ENCODE data around the gene PPHLN1. TPM values are rescaled to one million over a fixed set of nuclear protein-coding genes. Genes with fewer than 3 reads are reported as not detected.
"Not testable (repeated sequence)": the region's sequence is repeated elsewhere in the genome, so short reads cannot be mapped to it uniquely, and the experiment has no call there.

The PPHLN1 gene
- polyA plus RNA-seq, 3 donors, result 40.7 to 74.8 (median 68.7) TPM

DNA sequence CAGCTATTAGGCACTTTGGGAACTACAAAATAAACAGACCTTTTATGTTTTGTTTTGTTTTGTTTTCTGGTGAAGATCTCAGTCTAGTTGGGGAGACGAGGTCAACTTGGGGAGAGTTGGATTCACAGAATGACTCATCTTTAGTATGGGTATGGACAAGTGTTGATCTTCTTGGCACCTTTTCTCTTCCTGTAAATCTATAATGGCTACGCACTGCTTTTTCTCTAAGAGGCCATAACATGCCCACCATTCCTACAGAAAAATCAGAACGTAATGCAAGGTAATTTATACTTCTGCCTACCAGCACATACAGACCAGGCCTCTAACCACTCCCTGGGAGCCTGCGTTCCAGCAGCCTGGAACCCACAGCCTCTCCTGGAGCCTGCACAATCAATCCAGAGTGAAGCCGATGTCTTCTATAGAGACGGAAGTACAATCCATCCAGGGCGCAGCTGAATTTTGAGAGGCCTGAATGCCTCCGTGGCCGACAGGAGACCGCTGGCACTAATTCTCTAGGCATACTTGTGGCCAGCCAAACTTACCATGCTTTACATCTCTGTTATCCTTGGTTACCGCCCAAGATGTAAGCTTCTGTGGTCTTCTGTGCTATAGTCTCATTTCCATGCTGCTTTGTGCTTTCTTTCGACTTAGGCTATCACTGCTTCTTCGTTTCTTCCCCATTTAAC is 717 bp downstream of the PPHLN1 start:
- H2AFZ ChIP-seq (ENCODE audit: insufficient read depth, low read depth, low read length, poor library complexity, severe bottlenecking), result peak overlapping the region; percentile 94
- H3K4me3 ChIP-seq (replicated peaks in 1 of 3; ENCODE audit: low read depth in 2 of 3, low read length in 3 of 3), result peak overlapping the region; percentile 85 to 94 (median 92)
- H3K27ac ChIP-seq (ENCODE audit: low read depth in 1 of 2, low read length in 2 of 2), result peak overlapping the region; percentile 79 to 87
- Mint-ChIP-seq H3K36me3 (peaks cover 10 to 17% of the 10 kb centered on the region in 2 donors), H3K4me3 (peak overlapping the region; percentile 95 to 97), H3K27me3 (ENCODE audit: low read depth in 3 of 3) (no peaks in the 10 kb centered on the region), H3K9me3 (no peaks in the 10 kb centered on the region), H3K27ac (peak overlapping the region; percentile 89 to 97 (median 96)), H3K4me1 (peaks cover 40% of the 10 kb centered on the region)
- peaks cover 24 to 33% of the 10 kb centered on the region in 2 donors for H3K4me1 ChIP-seq (ENCODE audit: control insufficient read depth in 1 of 2, insufficient read depth in 2 of 2, low read length in 2 of 2)
- WGBS (ENCODE audit: insufficient coverage), result 16% methylated on average over 12 of the region's 13 CpGs
- H3K9me3 ChIP-seq (replicated peaks in 1 of 2; ENCODE audit: control insufficient read depth in 1 of 2, insufficient read depth in 1 of 2, low read length in 2 of 2), result no peaks in the 10 kb centered on the region
- peak overlapping the region; percentile 81 for H3K9ac ChIP-seq (ENCODE audit: insufficient read depth, low read length, poor library complexity, severe bottlenecking)
- TF ChIP-seq, protein P1, sequence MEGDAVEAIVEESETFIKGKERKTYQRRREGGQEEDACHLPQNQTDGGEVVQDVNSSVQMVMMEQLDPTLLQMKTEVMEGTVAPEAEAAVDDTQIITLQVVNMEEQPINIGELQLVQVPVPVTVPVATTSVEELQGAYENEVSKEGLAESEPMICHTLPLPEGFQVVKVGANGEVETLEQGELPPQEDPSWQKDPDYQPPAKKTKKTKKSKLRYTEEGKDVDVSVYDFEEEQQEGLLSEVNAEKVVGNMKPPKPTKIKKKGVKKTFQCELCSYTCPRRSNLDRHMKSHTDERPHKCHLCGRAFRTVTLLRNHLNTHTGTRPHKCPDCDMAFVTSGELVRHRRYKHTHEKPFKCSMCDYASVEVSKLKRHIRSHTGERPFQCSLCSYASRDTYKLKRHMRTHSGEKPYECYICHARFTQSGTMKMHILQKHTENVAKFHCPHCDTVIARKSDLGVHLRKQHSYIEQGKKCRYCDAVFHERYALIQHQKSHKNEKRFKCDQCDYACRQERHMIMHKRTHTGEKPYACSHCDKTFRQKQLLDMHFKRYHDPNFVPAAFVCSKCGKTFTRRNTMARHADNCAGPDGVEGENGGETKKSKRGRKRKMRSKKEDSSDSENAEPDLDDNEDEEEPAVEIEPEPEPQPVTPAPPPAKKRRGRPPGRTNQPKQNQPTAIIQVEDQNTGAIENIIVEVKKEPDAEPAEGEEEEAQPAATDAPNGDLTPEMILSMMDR (IDR thresholded peaks at IDR 0.05), result no peak
- DNase-seq, result peak; percentile 8 to 37 (median 36)
- H3K4me2 ChIP-seq (replicated peaks; ENCODE audit: extremely low read depth, low read length, poor library complexity, severe bottlenecking), result peak overlapping the region; percentile 85
- H3K79me2 ChIP-seq (ENCODE audit: insufficient read depth, low read length), result peaks cover 67% of the 10 kb centered on the region
- intact Hi-C loops (cut with micrococcal nuclease), result loop anchor here (5.0 to 10.0 kb wide), 2 partner anchors 89 to 182 kb away; partner anchors contain the start of genes YAF2 (in 2 of the 2) and GXYLT1 (in 1 of the 2)
- H4K20me1 ChIP-seq (ENCODE audit: insufficient read depth, low read length), result peaks cover 21% of the 10 kb centered on the region
- H3K36me3 ChIP-seq (replicated peaks in 1 of 2; ENCODE audit: control insufficient read depth in 1 of 2, insufficient read depth in 2 of 2, low read length in 2 of 2), result peaks cover 2 to 13% of the 10 kb centered on the region in 2 donors
- no peaks in the 10 kb centered on the region for H3K27me3 ChIP-seq (ENCODE audit: control insufficient read depth in 2 of 2, insufficient read depth in 2 of 2, low read length in 2 of 2)

DNA sequence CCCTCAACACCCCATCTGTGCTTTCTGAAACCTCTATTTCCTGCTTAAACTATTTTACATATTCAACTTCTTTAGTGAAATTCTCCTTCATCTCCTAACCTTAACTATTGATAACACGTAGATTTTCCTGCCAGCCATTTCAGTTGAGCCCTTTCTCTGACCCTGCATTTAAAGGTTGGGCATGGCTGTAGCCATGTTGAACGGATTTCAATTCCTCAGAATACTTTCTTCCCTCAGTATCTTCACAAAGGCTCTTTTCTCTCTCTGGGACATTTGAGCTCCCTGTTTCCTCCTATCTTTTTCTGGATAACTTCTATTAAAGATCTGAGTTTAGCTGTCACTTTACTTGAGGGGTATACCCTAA is 1.2 kb downstream of the PPHLN1 start:
- no peaks in the 10 kb centered on the region for H3K9me3 ChIP-seq (replicated peaks in 1 of 2; ENCODE audit: control insufficient read depth in 1 of 2, insufficient read depth in 1 of 2, low read length in 2 of 2)
- peak overlapping the region; percentile 85 for H3K4me2 ChIP-seq (replicated peaks; ENCODE audit: extremely low read depth, low read length, poor library complexity, severe bottlenecking)
- peak overlapping the region; percentile 95 to 97 for H3K4me3 Mint-ChIP-seq
- peak overlapping the region; percentile 94 for H2AFZ ChIP-seq (ENCODE audit: insufficient read depth, low read depth, low read length, poor library complexity, severe bottlenecking)
- peak overlapping the region; percentile 89 to 97 (median 96) for H3K27ac Mint-ChIP-seq
- WGBS (ENCODE audit: insufficient coverage), result 30% methylated on average over 1 of the region's 2 CpGs
- H3K27ac ChIP-seq (ENCODE audit: low read depth in 1 of 2, low read length in 2 of 2), result peak overlapping the region in 1 of 2 donors; percentile 87
- H3K79me2 ChIP-seq (ENCODE audit: insufficient read depth, low read length), result peaks cover 73% of the 10 kb centered on the region
- peaks cover 45% of the 10 kb centered on the region for H3K4me1 Mint-ChIP-seq
- no peak for DNase-seq
- intact Hi-C loops (cut with micrococcal nuclease), result loop anchor here (5.0 to 10.0 kb wide), 2 partner anchors 90 to 182 kb away; partner anchors contain the start of genes YAF2 (in 2 of the 2) and GXYLT1 (in 1 of the 2)
- no peaks in the 10 kb centered on the region for H3K27me3 Mint-ChIP-seq (ENCODE audit: low read depth in 3 of 3)
- no peaks in the 10 kb centered on the region for H3K27me3 ChIP-seq (ENCODE audit: control insufficient read depth in 2 of 2, insufficient read depth in 2 of 2, low read length in 2 of 2)
- H3K36me3 ChIP-seq (replicated peaks in 1 of 2; ENCODE audit: control insufficient read depth in 1 of 2, insufficient read depth in 2 of 2, low read length in 2 of 2), result peaks cover 2 to 13% of the 10 kb centered on the region in 2 donors
- peak overlapping the region; percentile 85 to 94 (median 92) for H3K4me3 ChIP-seq (replicated peaks in 1 of 3; ENCODE audit: low read depth in 2 of 3, low read length in 3 of 3)
- no peaks in the 10 kb centered on the region for H3K9me3 Mint-ChIP-seq
- H3K36me3 Mint-ChIP-seq, result peaks cover 9 to 15% of the 10 kb centered on the region in 2 donors
- H3K4me1 ChIP-seq (ENCODE audit: control insufficient read depth in 1 of 2, insufficient read depth in 2 of 2, low read length in 2 of 2), result peaks cover 24 to 33% of the 10 kb centered on the region in 2 donors
- H3K9ac ChIP-seq (ENCODE audit: insufficient read depth, low read length, poor library complexity, severe bottlenecking), result peak overlapping the region; percentile 81
- TF ChIP-seq, protein P1 (IDR thresholded peaks at IDR 0.05), result no peak
- H4K20me1 ChIP-seq (ENCODE audit: insufficient read depth, low read length), result peaks cover 26% of the 10 kb centered on the region

DNA sequence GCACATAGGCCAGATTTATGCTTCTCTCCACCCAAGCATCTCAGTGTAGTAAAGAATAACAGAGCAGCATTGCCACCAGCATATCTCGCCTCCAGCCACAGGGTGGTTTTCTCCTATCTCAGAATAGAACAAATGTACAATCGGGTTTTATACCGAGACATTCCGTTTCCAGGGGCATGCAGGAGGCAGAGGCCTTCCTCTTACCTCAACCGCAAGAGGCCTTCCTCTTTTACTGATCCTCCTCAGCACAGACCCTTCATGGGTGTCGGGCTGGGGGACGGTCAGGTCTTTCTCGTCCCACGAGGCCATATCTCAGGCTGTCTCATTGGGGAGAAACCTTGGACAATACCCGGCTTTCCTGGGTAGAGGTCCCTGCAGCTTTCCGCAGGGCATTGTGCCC is 4.1 kb downstream of the PPHLN1 start:
- H3K4me1 Mint-ChIP-seq, result peaks cover 53% of the 10 kb centered on the region
- intact Hi-C loops (cut with micrococcal nuclease), result loop anchor here (5.0 to 10.0 kb wide), 2 partner anchors 198 to 1055 kb away; no protein-coding TSS in a partner anchor
- Histone ChIP-seq H4K20me1 (ENCODE audit: insufficient read depth, low read length) (peaks cover 53% of the 10 kb centered on the region), H3K4me1 (ENCODE audit: control insufficient read depth in 1 of 2, insufficient read depth in 2 of 2, low read length in 2 of 2) (peaks cover 24 to 35% of the 10 kb centered on the region in 2 donors), H3K79me2 (ENCODE audit: insufficient read depth, low read length) (peaks cover 98% of the 10 kb centered on the region)
- not testable (repeated sequence) for H2AFZ ChIP-seq (ENCODE audit: insufficient read depth, low read depth, low read length, poor library complexity, severe bottlenecking); H3K9ac ChIP-seq (ENCODE audit: insufficient read depth, low read length, poor library complexity, severe bottlenecking); H3K27me3 ChIP-seq (ENCODE audit: control insufficient read depth in 2 of 2, insufficient read depth in 2 of 2, low read length in 2 of 2); H3K9me3 Mint-ChIP-seq; H3K36me3 ChIP-seq (replicated peaks in 1 of 2; ENCODE audit: control insufficient read depth in 1 of 2, insufficient read depth in 2 of 2, low read length in 2 of 2); H3K27me3 Mint-ChIP-seq (ENCODE audit: low read depth in 3 of 3); H3K9me3 ChIP-seq (replicated peaks in 1 of 2; ENCODE audit: control insufficient read depth in 1 of 2, insufficient read depth in 1 of 2, low read length in 2 of 2); H3K4me2 ChIP-seq (replicated peaks; ENCODE audit: extremely low read depth, low read length, poor library complexity, severe bottlenecking); H3K27ac ChIP-seq (ENCODE audit: low read depth in 1 of 2, low read length in 2 of 2); H3K4me3 ChIP-seq (replicated peaks in 1 of 3; ENCODE audit: low read depth in 2 of 3, low read length in 3 of 3)
- H3K27ac Mint-ChIP-seq, result peak overlapping the region in 4 of 7 donors; percentile 9 to 76 (median 64)
- 31% methylated on average over 10 of the region's 11 CpGs for WGBS (ENCODE audit: insufficient coverage)
- H3K4me3 Mint-ChIP-seq, result peak overlapping the region in 1 of 2 donors; percentile 10
- peaks cover 5 to 13% of the 10 kb centered on the region in 2 donors for H3K36me3 Mint-ChIP-seq
- peak in 2 of 3 donors; percentile 1 to 7 for DNase-seq
